Activated T-helper 17 cell treated with anti-CD3 and anti-CD28 coated beads, Interleukin-2, amount 50 U/mL, for 72 hours (primary cell): ENCODE measurements around the gene HACD4. TPM values are rescaled to one million over a fixed set of nuclear protein-coding genes. Genes with fewer than 3 reads are reported as not detected.

ENCODE experiments used
- ATAC-seq: fragments of 150-1000 bp; cut with Tn5 transposase; replicated peaks from 2 replicates; pipeline ENCODE4 v1.10.0; 2021; ENCODE audit warnings: mild to moderate bottlenecking, moderate library complexity
- H3K27ac Mint-ChIP-seq: one replicate; pipeline ENCODE4 v1.8.0; 2022; ENCODE audit warnings: mixed read lengths
- H3K27me3 Mint-ChIP-seq: one replicate; pipeline ENCODE4 v1.8.0; 2022; ENCODE audit warnings: mixed read lengths
- H3K36me3 Mint-ChIP-seq: one replicate; pipeline ENCODE4 v1.8.0; 2022; ENCODE audit warnings: low read depth, mild to moderate bottlenecking, mixed read lengths
- H3K4me1 Mint-ChIP-seq: one replicate; pipeline ENCODE4 v1.8.0; 2022; ENCODE audit warnings: mixed read lengths
- H3K4me3 Mint-ChIP-seq: one replicate; pipeline ENCODE4 v1.8.0; 2022; ENCODE audit warnings: mild to moderate bottlenecking, mixed read lengths
- H3K9me3 Mint-ChIP-seq: one replicate; pipeline ENCODE4 v1.8.0; 2022; ENCODE audit warnings: mixed read lengths
- total RNA-seq, 2 donors: library from RNA; stranded (reverse); gene quantifications; one replicate each; pipeline ENCODE4 v1.2.3, GENCODE V29; 2022

The HACD4 gene
- total RNA-seq, 2 donors from 2014 or later, result 2.9 to 4.1 TPM

DNA sequence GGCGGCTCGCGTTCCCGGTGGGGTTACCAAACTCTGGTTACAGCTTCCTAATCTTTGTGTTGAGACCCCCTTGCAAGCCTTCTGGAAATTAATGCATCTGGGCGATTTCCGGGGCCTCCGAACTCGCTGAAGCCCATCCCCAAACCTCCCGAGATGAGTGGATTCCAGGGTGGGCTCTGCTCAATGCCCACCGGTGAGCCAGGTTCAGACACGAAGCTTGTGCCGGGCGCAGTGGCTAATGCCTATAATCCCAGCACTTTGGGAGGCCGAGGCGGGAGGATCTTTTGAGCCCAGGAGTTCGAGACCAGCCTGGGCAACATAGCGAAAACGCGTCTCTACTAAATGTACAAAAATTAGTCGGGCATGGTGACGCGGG is 356 bp upstream of the HACD4 start:
- no peak for ATAC-seq
- no peaks in the 10 kb centered on the region for H3K9me3 Mint-ChIP-seq
- no peak overlapping the region for H3K4me3 Mint-ChIP-seq
- peaks cover 15% of the 10 kb centered on the region for H3K4me1 Mint-ChIP-seq
- peak overlapping the region; percentile 33 for H3K27ac Mint-ChIP-seq
- H3K36me3 Mint-ChIP-seq, result peaks cover 6% of the 10 kb centered on the region
- H3K27me3 Mint-ChIP-seq, result no peaks in the 10 kb centered on the region

DNA sequence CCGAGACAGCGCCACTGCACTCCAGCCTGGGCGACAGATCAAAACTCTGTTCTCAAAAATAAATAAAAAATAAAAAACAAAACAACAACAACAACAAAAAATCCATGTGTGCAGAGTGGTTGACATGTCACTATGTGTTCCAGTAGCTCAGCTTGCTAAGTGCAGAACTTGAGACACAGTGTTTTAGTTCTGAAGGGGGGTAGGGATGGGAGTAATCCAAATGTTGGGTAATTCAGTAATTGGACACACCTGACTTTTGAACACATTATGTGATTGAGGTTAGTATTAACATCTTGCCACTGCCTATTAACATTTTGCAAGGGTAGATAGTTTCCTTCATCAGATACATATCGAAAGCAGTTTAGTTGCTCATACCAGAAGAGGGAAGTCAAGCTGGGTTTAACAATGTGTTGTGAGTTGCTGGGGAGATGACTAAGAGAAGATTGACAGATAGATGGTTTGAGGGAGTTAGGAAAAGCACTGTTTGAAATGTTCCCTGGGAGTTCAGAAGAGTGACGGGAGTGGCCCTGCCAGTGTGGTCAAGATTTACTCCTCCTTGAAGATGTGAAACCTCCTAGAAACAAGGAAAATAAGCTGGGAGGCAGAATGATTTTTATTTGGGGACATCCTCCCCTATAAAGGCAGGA is 928 bp downstream of the HACD4 start:
- Mint-ChIP-seq H3K36me3 (peaks cover 18% of the 10 kb centered on the region), H3K4me1 (peaks cover 17% of the 10 kb centered on the region), H3K9me3 (no peaks in the 10 kb centered on the region), H3K27me3 (no peaks in the 10 kb centered on the region), H3K4me3 (no peak overlapping the region), H3K27ac (no peak overlapping the region)
- ATAC-seq, result peak; percentile 83

DNA sequence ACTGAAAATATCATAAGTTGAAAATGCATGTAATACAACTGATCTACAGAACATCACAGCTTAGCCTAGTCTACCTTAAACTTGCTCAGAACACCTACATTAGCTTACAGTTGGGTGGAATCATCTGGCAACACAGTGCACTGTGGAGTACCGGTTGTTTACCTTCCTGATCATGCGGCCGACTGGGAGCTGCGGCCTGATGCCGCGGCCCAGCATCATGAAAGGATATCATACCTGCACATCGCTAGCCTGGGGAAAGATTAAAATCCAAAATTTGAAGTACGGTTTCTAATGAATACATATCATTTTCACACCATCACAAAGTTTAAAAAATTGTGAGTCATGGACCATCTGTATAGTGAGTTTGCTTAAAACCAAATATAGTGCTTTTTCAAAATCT is 1.8 kb downstream of the HACD4 start:
- H3K27me3 Mint-ChIP-seq, result no peaks in the 10 kb centered on the region
- H3K27ac Mint-ChIP-seq, result no peak overlapping the region
- H3K4me3 Mint-ChIP-seq, result no peak overlapping the region
- no peak for ATAC-seq
- H3K4me1 Mint-ChIP-seq, result peaks cover 17% of the 10 kb centered on the region
- peaks cover 23% of the 10 kb centered on the region for H3K36me3 Mint-ChIP-seq
- no peaks in the 10 kb centered on the region for H3K9me3 Mint-ChIP-seq

DNA sequence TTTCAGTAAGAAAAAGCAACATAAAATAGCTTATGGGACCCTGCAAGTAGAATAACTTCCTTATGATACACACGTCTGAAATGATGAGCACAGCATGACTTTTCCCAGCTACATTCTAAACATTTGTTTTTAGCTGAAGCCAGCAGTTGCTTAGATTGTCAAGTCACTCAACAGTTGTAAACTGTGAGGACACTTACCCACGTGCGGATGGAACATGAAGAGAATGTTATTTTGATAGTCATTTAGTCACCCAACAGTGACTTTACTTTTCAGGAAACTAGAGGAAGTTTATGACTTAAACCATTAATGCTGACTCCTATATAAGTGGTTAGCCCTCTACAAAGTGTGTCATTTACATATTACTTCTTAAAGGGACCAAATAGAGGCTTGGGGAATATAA is 3.0 kb downstream of the HACD4 start:
- H3K36me3 Mint-ChIP-seq, result peaks cover 34% of the 10 kb centered on the region
- no peaks in the 10 kb centered on the region for H3K27me3 Mint-ChIP-seq
- H3K4me1 Mint-ChIP-seq, result peaks cover 17% of the 10 kb centered on the region
- no peak overlapping the region for H3K27ac Mint-ChIP-seq
- H3K4me3 Mint-ChIP-seq, result peak overlapping the region; percentile 18
- H3K9me3 Mint-ChIP-seq, result no peaks in the 10 kb centered on the region
- peak; percentile 36 for ATAC-seq

DNA sequence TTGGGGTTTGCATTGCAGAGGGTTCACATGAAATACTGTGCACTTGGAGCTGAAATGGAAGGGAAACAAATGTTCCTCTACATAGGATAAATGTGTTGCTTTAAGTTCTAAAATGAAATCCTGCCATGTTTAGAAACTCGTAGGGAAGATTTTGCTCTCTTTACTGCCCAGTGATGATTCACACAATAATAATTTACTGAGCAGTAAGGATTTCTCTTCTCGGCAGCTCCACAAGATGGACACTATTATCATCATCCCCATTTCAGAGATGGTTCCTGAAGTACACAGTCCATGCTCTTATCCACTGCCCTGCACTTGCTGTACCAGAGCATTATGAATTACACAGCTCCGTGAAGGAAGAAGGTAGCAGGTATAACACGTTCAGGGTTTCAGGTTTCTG is 4.1 kb downstream of the HACD4 start:
- H3K9me3 Mint-ChIP-seq, result no peaks in the 10 kb centered on the region
- H3K27me3 Mint-ChIP-seq, result no peaks in the 10 kb centered on the region
- ATAC-seq, result no peak
- H3K36me3 Mint-ChIP-seq, result peaks cover 41% of the 10 kb centered on the region
- no peak overlapping the region for H3K27ac Mint-ChIP-seq
- no peak overlapping the region for H3K4me3 Mint-ChIP-seq
- peaks cover 6% of the 10 kb centered on the region for H3K4me1 Mint-ChIP-seq

DNA sequence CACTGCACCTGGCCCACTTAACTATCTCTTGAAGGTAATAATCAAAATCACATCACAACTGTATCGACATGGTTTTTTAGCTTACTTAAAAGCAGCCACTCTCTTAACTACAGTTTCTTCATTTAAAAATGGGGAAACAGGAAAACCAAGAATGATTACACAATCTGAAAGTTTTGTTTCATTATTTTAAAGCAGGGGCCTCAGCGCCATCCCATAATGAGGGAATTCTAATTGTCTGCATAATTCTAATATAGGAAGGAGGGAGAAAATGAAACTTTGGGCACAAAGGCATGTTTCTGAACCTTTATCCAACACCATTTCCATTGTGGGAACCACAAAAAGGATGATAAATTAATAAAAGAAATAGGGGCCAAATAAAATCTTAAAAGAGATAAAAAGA is 7.6 kb downstream of the HACD4 start:
- no peak for ATAC-seq
- Mint-ChIP-seq H3K36me3 (peaks cover 62% of the 10 kb centered on the region), H3K27ac (no peak overlapping the region)

DNA sequence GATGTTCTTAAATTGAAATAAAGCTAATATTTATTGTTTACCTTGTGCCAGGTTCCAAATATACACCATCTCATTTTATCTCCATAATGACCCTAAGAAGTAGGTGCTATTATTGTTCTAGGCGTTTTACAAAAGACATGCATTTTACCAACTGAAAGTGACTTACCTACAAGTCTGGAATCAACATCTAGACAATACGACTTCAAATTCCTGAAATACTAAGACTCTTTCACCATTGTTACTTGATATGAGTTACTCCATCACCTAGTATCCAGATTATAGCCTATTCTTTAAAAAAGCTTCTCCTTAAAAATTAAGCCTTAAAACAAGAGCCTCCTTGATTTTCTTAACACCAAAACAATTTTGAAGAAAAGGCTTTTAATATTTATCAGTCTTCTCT is 13.3 kb downstream of the HACD4 start:
- ATAC-seq, result no peak
- Mint-ChIP-seq H3K9me3 (no peaks in the 10 kb centered on the region), H3K36me3 (peaks cover 68% of the 10 kb centered on the region), H3K27me3 (no peaks in the 10 kb centered on the region), H3K4me3 (no peak overlapping the region), H3K4me1 (no peaks in the 10 kb centered on the region), H3K27ac (no peak overlapping the region)

More for the DNA sequence above, 7.6 kb downstream of the HACD4 start:
- no peaks in the 10 kb centered on the region for H3K27me3 Mint-ChIP-seq
- peaks cover 5% of the 10 kb centered on the region for H3K4me1 Mint-ChIP-seq
- H3K9me3 Mint-ChIP-seq, result no peaks in the 10 kb centered on the region
- no peak overlapping the region for H3K4me3 Mint-ChIP-seq

- peaks cover 70% of the 10 kb centered on the region for H3K36me3 Mint-ChIP-seq
- H3K4me3 Mint-ChIP-seq, result no peak overlapping the region
- no peaks in the 10 kb centered on the region for H3K4me1 Mint-ChIP-seq
- peak; percentile 54 for ATAC-seq
- no peaks in the 10 kb centered on the region for H3K9me3 Mint-ChIP-seq
- no peak overlapping the region for H3K27ac Mint-ChIP-seq
- H3K27me3 Mint-ChIP-seq, result no peaks in the 10 kb centered on the region
Measured at GRCh38 chr9:21016701-21017491, 14.5 kb downstream of the HACD4 start.

DNA sequence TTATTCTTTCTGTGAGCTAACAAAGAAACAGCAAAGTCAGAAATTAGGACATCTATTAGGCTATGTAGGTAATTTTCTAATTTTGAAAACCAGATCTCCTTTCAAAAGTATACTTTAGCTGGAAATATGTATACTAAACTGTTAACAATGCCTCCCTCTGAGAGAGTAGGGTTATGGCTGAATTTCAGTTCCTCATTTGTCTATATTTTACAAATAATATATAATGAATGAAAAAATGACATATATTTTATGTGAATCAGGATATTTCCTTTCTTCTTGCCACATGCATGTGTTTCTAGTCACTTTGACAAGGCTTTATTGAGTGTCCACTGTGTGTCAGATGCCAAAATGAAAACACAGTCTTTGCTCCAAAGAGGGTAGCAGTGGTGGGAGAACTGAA is 15.4 kb downstream of the HACD4 start:
- Mint-ChIP-seq H3K27ac (no peak overlapping the region), H3K36me3 (peaks cover 72% of the 10 kb centered on the region), H3K4me3 (no peak overlapping the region), H3K4me1 (no peaks in the 10 kb centered on the region), H3K9me3 (no peaks in the 10 kb centered on the region), H3K27me3 (no peaks in the 10 kb centered on the region)
- ATAC-seq, result no peak

DNA sequence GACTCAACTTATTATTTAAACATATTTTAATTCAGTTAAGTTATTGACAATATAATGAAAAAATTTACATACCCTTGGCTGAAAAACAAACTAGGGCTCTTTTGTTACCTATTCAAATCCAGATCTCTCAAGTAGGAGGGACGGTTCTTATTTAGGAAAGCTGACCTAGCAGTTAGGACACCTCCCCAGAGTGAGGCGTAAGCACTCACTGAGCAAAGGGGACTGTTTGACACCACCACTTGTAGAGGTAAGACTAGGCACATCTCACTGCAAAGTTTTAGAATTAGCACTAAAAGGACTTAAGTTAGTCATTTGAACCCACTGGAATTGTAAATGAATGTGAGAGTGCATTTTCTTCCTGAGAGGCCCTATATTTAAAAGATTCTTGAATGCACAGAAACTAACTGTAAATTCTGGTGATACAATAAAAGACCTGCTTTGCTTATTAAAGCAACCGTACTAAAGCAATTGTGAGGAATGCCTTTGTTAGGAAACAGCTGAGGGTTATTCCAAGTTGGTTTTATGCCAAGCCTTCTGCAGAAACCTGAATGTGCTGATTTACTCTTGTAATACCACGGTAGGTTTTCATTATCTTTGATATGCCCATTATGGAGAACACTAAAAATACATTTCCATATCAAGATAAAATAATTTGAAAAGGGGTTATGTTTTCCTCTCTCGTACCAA is 16.2 kb downstream of the HACD4 start:
- H3K4me3 Mint-ChIP-seq, result no peak overlapping the region
- H3K4me1 Mint-ChIP-seq, result no peaks in the 10 kb centered on the region
- no peak for ATAC-seq
- H3K27me3 Mint-ChIP-seq, result no peaks in the 10 kb centered on the region
- H3K9me3 Mint-ChIP-seq, result no peaks in the 10 kb centered on the region
- peaks cover 73% of the 10 kb centered on the region for H3K36me3 Mint-ChIP-seq
- no peak overlapping the region for H3K27ac Mint-ChIP-seq

DNA sequence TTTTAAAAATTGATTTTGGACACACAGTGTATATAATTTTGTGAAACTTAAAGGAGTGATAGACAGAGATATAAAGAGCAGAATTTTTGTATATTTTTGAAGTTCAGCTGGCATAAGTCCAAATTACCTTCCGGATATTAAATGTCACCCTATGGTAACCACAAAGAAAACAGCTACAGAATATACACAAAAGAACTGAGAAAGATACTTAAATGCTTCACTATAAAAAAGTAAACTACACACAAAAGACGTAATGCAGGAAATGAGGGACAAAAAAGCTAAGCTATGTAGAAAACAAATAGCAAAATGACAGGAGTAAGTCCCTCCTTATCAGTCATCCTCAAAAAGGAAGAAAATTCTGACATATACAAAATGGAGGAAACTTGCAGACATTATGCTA is 29.4 kb downstream of the HACD4 start:
- peaks cover 21% of the 10 kb centered on the region for H3K4me1 Mint-ChIP-seq
- H3K27ac Mint-ChIP-seq, result peak overlapping the region; percentile 49
- peaks cover 5% of the 10 kb centered on the region for H3K9me3 Mint-ChIP-seq
- peak overlapping the region; percentile 18 for H3K4me3 Mint-ChIP-seq
- no peak for ATAC-seq
- H3K36me3 Mint-ChIP-seq, result peaks cover 30% of the 10 kb centered on the region
- no peaks in the 10 kb centered on the region for H3K27me3 Mint-ChIP-seq

DNA sequence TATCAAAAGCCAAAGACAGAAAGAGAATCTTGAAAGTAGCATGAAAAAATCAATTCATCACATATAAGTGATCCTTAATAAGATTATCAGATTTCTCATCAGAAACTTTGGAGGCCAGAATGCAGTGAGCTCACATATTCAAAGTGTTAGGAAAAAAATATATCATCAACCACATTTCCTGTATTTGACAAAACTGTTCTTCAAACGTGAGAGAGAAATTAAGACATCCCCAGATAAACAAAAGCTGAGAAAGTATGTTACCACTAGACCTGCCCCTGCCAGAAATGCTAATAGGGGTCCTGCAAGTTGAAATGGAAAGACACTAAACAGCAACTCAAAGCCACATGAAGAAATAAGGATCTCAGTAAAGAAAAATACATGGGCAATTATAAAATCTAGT is 29.9 kb downstream of the HACD4 start:
- Mint-ChIP-seq H3K4me3 (peak overlapping the region; percentile 18), H3K36me3 (peaks cover 25% of the 10 kb centered on the region), H3K9me3 (peaks cover 5% of the 10 kb centered on the region)

GRCh38 chr9:20997503-20998076 is 33.9 kb downstream of the HACD4 start:
- H3K27me3 Mint-ChIP-seq, result no peaks in the 10 kb centered on the region
- H3K4me1 Mint-ChIP-seq, result peaks cover 21% of the 10 kb centered on the region
- peak; percentile 59 for ATAC-seq
- peaks cover 5% of the 10 kb centered on the region for H3K9me3 Mint-ChIP-seq
- peaks cover 19% of the 10 kb centered on the region for H3K36me3 Mint-ChIP-seq
- H3K4me3 Mint-ChIP-seq, result no peak overlapping the region
- H3K27ac Mint-ChIP-seq, result peak overlapping the region; percentile 67

More for the DNA sequence above, 29.9 kb downstream of the HACD4 start:
- Mint-ChIP-seq H3K4me1 (peaks cover 21% of the 10 kb centered on the region), H3K27ac (peak overlapping the region; percentile 49), H3K27me3 (no peaks in the 10 kb centered on the region)
- peak; percentile 54 for ATAC-seq

- Mint-ChIP-seq H3K4me3 (no peak overlapping the region), H3K27ac (peak overlapping the region; percentile 67), H3K36me3 (peaks cover 19% of the 10 kb centered on the region), H3K27me3 (no peaks in the 10 kb centered on the region), H3K9me3 (peaks cover 5% of the 10 kb centered on the region), H3K4me1 (peaks cover 13% of the 10 kb centered on the region)
- no peak for ATAC-seq
Measured at GRCh38 chr9:20996809-20997208, 34.6 kb downstream of the HACD4 start.
